Fibroblast of mammary gland (primary cell): ENCODE results near the gene RIBC2.
"Not testable (repeated sequence)": the region's sequence is repeated elsewhere in the genome, so short reads cannot be mapped to it uniquely, and the experiment has no call there.

Experiments
- DNase-seq: peaks from one replicate; pipeline ENCODE4 v3.0.0-alpha.2; 2010; ENCODE audit warnings: low read depth
- H3K4me3 ChIP-seq: 2 replicates; pipeline ENCODE4 v1.5.1; 2011; ENCODE audit warnings: low read depth, mild to moderate bottlenecking, low read length, moderate library complexity; ENCODE audit not compliant: control insufficient read depth
- CTCF ChIP-seq: conservative IDR thresholded peaks from 2 replicates; pipeline ENCODE4 v1.5.1; 2011; ENCODE audit warnings: low read depth, low read length, inconsistent platforms; ENCODE audit not compliant: control insufficient read depth, insufficient read depth

Gene RIBC2

GRCh38 chr22:45448431-45448830, 34.9 kb downstream of the RIBC2 start:
- no peak for TF ChIP-seq CTCF
- peak; percentile 80 for DNase-seq

DNA sequence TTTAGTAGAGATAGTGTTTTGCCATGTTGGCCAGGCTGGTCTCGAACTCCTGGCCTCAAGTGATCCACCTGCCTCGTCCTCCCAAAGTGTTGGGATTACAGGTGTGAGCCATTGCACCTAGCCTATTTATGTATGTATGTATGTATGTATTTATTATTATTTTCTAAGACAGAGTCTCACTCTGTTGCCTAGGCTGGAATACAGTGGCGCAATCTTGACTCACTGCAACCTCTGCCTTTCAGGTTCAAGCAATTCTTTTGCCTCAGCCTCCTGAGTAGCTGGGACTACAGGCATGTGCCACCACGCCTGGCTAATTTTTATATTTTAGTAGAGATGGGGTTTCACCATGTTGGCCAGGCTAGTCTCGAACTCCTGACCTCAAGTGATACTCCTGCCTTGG, 35.9 kb downstream of the RIBC2 start:
- not testable (repeated sequence) for H3K4me3 ChIP-seq, DNase-seq

More at GRCh38 chr22:45448431-45448830, 34.9 kb downstream of the RIBC2 start:
- H3K4me3 ChIP-seq, result no peak overlapping the region

DNA sequence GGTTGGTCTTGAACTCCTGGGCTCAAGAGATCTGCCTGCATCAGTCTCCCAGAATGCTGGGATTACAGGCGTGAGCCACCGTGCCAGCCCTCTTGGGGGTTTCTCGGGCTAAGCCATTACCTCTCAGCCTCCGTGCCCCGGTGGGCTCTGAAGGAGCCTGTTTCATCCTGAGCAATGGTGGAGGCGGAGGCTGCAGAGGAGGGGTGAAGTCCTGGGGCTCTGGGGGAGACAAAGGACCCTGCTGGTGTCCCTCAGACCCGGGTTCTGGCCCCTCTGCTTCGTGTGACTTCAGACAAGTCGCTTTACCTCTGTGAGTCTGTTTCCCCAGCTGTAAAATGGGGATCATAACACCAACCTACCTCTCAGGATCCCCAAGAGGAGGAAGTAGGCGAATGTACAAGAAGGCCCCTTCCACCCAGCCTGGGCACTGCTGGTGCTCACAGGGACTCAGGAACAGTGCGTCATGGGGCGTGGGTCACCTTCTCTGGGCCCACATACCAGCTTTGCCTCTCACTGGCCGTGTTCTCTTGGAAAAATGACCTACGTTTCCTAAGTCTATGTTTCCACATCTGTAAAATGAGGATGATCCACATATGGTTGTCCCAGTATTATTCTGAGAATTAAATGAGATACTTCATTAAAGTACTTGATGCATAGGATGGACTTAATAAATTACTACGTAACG, 36.8 kb downstream of the RIBC2 start:
- DNase-seq, result peak; percentile 49
- TF ChIP-seq CTCF, result no peak
- H3K4me3 ChIP-seq, result no peak overlapping the region

- no peak overlapping the region for H3K4me3 ChIP-seq
- peak; percentile 99 for DNase-seq
- TF ChIP-seq CTCF, result no peak
Observed at GRCh38 chr22:45450921-45451651, 37.6 kb downstream of the RIBC2 start.

- no peak for DNase-seq
- TF ChIP-seq CTCF, result no peak
Observed at GRCh38 chr22:45451972-45452371, 38.5 kb downstream of the RIBC2 start.

GRCh38 chr22:45452565-45453379, 39.3 kb downstream of the RIBC2 start:
- H3K4me3 ChIP-seq, result no peak overlapping the region
- no peak for TF ChIP-seq CTCF
- peak; percentile 88 for DNase-seq

More at GRCh38 chr22:45451972-45452371, 38.5 kb downstream of the RIBC2 start:
- H3K4me3 ChIP-seq, result no peak overlapping the region

DNA sequence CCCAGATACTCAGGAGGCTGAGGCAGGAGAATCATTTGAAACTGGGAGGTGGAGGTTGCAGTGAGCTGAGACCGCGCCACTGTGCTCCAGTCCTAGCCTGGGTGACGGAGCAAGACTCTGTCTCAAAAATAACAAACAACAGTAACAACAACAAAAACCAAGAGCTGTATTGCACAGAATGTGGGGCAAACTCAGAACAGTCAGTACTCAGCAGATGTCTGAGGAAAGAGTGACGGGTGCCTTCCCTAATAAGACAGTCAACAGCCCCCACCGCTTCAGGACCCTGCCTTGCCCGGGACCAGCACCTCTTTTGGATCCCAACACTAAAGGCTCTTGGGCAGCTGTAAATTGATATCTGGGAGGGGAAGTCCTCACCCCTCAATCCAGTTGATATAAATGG, 40.3 kb downstream of the RIBC2 start:
- no peak for DNase-seq
- H3K4me3 ChIP-seq, result no peak overlapping the region
- TF ChIP-seq CTCF, result no peak
